GM21576 (cell line): ENCODE results near the gene MPG.

ENCODE experiments used
- ATAC-seq: cut with Tn5 transposase; IDR thresholded peaks from one replicate; pipeline ENCODE4 v1.9.1; 2021; ENCODE audit warnings: mild to moderate bottlenecking, moderate library complexity; ENCODE audit not compliant: unreplicated experiment

MPG gene

GRCh38 chr16:47234-47633 lies 30.8 kb upstream of the MPG start:
- no peak for ATAC-seq

DNA sequence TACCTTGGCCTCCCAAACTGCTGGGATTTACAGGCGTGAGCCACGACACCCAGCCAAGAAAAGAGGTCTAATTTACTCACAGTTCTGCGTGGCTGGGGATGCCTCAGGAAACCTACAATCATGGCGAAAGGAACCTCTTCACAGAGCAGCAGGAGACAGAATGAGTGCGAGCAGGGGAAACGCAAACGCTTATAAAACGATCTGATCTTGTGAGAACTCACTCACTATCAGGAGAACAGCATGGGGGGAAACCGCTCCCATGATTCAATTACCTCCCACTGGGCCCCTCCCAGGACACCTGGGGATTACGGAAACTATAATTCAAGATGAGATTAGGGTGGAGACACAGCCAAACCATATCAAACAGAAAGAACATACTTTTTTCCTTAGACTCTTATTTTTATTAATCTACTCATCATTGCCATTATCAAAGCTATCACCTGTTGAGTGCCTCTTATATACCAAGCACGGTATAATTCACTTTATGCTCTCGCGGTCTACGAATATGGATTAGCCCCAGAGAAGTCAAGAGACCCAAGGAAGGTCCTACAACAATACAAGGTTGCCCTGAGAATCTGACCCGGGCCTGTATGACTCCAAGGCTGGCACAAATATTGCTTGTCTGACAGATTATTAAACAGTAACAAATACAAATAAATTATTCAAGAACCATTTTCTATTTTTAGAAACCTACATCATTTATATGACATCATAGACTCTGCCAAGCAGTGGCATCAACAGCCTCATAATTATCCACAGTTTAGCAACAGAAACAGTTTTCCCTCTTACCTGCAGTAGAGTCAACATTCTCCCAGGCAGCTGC lies 27.0 kb upstream of the MPG start:
- ATAC-seq, result no peak

GRCh38 chr16:53346-54236 lies 24.4 kb upstream of the MPG start, which contains the start of the genes POLR3K and SNRNP25:
POLR3K (minus strand) TSS chr16:53608; CDS start chr16:53586, 22 bp downstream.
SNRNP25 (plus strand) TSS chr16:53828; CDS start chr16:54017, 189 bp downstream.
- peak; percentile 97 for ATAC-seq

GRCh38 chr16:54237-54581 lies 23.8 kb upstream of the MPG start:
- no peak for ATAC-seq

DNA sequence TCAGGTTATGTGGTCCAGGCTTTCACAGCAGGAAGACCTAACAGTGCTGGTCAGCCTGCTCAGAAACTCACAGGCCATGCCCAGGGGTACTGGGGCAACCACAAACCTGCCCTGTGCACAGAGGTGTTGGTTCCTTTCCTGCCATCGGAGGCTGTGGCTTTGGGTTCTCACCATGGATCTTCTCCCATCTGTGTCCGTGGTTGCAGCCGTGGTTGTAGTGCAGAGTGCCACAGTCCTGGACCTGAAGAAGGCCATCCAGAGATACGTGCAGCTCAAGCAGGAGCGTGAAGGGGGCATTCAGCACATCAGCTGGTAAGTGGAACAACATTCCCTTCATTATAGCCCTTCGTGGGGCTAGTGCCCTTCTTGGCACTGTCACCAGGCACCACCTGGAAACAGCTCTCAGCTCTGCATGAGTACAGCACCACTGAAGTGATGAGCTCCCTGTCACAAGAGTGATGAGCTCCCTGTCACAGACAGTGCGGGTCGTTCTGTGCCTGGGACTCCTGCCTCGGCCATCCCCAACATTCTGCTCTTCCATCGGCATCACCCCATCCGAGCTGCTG lies 22.4 kb upstream of the MPG start:
- no peak for ATAC-seq

DNA sequence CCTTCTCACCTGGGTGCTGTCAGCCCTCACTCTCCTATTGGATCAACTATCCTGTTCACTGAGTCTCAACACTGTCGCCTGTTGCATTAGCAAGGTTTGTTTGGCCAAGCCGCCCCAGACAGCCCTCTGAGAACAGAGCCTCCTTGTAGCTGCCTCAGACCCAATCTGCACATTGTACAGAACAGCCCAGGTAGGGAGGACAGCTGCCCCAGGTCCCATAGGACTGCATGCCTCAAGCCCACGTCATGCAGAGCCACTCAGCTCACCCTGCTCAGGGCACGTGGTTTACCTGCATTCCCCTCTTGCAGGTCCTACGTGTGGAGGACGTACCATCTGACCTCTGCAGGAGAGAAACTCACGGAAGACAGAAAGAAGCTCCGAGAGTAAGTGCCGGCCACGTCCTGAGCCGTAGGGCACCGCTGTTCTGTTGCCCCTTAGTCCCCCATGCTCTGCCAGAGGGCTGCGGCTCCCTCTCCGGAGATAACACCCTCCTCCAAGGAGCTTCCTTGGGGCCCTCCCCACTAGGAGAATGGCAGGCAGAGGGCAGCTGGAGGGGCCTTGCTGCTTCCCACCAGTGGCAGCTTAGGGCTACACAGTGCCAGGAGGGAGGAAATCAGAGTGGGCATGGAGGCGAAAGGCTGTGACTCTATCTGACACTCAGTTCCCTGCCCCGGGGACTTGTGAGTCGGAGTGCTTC lies 21.6 kb upstream of the MPG start:
- ATAC-seq, result no peak

GRCh38 chr16:57711-58110 lies 20.3 kb upstream of the MPG start:
- ATAC-seq, result no peak

DNA sequence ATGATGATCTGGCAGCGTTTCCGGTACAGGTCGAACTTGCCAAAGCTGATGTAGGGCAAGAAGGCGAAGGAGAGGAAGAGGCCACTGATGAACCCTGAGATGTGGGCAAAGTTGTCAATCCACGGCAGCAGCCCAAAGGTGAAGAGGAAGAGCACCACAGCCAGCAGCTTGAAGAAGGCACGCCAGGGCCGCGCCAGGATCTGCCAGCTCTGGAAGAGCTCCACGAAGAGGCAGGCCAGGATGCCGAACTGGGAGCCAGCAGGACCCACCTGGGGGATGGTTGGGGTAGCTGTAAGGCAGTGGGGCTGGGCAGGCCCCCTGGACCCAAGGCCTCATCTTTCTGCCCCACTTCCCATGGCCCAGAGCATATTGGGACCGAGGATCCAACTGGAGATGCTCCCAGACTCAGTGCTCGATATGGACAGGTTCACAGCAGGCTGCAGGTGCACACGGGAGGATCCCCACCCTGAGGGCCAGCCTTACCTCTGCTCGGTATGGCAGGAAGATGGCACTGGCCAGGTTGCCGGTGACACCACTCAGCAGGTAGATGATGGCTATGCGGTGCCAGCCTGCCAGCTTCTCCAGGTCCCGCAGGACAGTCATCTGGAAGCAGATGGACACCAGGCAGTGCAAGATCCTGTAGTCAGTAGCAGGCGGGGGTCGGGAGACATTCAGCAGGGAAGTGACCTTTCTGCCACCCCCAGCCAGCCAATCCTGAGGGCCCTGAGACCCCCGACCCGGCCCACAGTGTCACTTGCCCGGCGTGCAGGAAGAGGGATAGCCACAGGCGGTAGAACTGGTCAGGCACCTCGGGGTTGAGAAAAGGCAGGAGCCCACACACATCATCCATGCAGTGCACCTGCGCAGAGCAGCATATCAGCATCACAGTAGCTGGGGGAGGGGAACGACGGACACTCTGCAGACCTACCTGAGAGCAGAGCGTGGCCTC lies 19.3 kb upstream of the MPG start:
- ATAC-seq, result no peak

DNA sequence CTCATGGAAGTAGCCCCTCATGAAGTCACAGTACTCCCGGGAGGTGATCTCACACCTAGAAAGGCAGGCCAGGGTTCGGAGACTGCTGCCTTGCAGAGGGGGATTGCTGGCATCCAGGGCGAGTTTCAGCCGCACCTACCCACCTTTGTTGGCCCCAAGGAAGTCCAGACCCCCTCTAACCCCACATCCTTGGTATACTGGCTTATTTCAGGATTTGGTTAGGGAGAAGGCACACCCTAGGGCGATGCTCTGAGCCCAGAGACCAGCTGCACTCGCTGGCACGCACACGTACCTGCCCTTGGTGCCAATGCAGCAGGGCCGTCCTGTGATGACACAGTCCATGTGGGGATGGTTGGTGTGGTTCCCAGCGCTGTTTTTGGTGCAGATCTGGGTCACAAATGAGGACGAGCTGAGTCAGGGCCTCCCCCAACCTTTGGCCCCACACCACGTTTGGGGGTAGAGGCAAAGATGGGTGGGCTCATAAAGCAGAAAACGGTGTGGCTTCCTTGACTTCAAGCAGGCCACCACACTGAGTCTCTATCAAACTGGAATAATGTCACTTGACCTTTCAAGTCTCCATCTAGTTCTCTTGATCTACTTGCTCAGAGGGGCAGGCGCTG lies 18.5 kb upstream of the MPG start:
- ATAC-seq, result no peak

GRCh38 chr16:60166-60565 lies 17.9 kb upstream of the MPG start:
- no peak for ATAC-seq

DNA sequence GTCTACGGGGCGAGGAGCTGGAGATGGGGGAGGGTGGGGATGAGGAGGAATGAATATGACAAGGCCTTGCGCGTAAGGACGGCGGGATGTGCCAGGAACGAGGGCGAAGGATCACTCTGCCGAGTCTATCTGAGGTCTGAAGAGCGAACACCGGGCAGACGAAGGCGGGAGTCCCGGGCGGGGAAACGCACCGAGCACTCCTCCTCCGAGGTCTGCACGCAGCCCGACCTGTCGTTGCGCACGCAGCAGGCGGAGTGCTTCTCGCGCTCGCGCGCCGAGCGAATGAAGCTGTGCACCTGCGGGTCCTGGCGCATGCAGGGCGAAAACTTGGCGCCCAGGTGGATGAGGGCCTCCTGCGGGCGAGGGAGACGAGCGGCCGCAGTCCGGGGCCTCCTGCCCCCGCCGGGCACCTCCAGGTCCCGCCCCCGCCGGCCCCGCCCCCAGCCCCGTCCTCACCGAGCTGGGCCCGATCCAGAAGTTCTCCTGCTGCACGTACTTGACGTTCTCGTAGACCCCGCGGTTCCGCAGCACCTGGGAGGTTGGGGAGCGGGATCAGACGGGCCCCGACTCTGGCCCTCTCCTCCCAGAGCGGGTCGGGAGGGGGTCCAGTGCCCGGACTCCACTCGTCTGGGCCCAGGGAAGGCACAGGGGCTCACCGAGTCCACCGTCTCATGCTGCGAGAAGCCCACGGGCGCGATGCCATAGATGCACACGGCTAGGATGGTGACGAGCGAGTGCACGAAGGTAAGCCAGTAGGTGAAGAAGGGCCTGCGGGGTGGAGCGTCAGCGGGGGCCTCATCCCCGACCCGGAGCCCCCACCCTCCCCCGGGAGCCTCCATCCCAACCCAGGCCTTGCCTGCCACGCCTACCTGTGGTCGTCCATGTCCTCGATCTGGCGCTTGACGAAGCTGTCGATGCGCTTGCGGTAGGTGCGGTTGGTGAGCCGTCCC lies 16.8 kb upstream of the MPG start:
- no peak for ATAC-seq

- no peak for ATAC-seq
These were observed 16.1 kb upstream of the MPG start for GRCh38 chr16:61879-62281.

DNA sequence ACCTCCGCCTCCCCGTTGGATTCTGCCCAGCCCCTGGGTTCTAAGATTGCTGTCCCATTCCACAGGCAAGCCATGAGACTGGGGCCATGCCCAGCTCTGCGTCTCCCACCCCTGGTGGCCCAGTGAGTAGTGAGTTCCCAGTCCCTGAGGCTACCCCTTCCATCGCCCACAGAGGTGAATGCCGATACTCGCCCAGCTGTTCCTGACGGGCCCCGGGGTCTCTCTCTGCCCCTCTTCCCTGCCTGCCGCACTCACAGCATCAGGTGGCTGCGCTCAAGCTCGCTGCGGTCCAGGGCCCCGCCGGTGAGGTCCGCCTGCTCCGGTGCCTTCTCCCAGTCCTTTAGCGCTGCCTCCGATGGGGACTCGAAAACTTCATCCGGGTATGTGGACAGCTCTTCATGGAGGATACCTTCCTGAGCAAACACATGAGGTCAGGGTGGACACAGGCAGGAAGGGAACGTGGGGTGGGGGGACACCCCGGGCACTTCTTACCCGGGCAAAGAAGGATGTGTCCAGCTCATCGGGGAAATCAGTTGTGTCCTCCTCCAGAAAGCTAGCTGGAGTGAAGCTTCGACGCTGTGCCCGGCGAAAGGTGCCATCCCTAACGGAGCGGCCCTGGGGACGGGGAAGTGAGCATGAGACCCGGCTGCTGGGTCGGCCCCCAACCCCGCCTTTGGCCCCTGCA lies 15.6 kb upstream of the MPG start:
- no peak for ATAC-seq

- no peak for ATAC-seq
These were observed 15.0 kb upstream of the MPG start for GRCh38 chr16:62968-63391.

- no peak for ATAC-seq
These were observed 14.6 kb upstream of the MPG start for GRCh38 chr16:63466-63865.

GRCh38 chr16:63998-64913 lies 13.8 kb upstream of the MPG start:
- ATAC-seq, result no peak

DNA sequence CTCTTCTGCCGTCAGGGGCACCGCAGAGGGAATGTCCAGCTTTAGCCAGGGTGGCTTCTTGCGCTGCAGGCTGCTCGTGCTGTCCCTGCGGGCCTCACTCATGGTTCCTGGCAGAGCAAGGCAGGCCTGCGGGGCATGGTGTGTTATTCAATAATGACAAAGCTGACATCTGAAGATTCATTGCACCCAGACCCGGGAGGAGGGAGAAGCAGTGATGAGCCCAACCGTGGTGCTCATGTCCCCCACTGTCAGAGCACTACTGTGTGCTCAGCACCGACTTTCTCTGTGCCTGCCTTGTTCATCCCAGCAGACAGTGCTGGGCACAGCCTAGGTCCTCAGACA lies 13.1 kb upstream of the MPG start:
- no peak for ATAC-seq
